ENCODE data around the gene BRICD5. TPM values are rescaled to one million over a fixed set of nuclear protein-coding genes. Genes with fewer than 3 reads are reported as not detected.

Gene BRICD5
- total RNA-seq, 3 donors from 2014 or later: 8.4 to 12.3 (median 12.1) TPM

DNA sequence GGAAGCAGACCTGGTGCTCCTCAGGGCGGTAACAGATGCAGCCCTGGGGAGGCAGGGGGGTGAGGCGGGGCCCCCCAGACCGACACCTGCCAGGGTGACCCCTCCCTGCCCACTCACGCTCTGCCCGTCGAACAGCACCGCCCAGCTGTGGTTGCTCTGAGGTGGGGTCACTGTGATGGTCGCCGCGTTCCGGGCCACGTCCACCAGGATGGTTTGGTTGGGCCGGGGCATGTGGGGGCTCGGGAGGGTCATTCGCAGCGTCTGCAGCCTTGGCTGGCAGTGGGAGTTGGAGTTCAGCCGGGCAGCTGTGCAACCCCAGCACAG, 692 bp downstream of the BRICD5 start:
- DNase-seq: no peak
- no peaks in the 10 kb centered on the region for H3K36me3 ChIP-seq (ENCODE audit: low read depth)
- no peak overlapping the region for H3K4me3 ChIP-seq
- ATAC-seq: no peak
- H3K4me1 ChIP-seq (ENCODE audit: low read depth): peaks cover 29% of the 10 kb centered on the region
- intact Hi-C loops (cut with DNase I, micrococcal nuclease): no loop called here
- TF ChIP-seq, protein P1, sequence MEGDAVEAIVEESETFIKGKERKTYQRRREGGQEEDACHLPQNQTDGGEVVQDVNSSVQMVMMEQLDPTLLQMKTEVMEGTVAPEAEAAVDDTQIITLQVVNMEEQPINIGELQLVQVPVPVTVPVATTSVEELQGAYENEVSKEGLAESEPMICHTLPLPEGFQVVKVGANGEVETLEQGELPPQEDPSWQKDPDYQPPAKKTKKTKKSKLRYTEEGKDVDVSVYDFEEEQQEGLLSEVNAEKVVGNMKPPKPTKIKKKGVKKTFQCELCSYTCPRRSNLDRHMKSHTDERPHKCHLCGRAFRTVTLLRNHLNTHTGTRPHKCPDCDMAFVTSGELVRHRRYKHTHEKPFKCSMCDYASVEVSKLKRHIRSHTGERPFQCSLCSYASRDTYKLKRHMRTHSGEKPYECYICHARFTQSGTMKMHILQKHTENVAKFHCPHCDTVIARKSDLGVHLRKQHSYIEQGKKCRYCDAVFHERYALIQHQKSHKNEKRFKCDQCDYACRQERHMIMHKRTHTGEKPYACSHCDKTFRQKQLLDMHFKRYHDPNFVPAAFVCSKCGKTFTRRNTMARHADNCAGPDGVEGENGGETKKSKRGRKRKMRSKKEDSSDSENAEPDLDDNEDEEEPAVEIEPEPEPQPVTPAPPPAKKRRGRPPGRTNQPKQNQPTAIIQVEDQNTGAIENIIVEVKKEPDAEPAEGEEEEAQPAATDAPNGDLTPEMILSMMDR (IDR thresholded peaks at IDR 0.05): no peak
- H3K9me3 ChIP-seq: no peaks in the 10 kb centered on the region

DNA sequence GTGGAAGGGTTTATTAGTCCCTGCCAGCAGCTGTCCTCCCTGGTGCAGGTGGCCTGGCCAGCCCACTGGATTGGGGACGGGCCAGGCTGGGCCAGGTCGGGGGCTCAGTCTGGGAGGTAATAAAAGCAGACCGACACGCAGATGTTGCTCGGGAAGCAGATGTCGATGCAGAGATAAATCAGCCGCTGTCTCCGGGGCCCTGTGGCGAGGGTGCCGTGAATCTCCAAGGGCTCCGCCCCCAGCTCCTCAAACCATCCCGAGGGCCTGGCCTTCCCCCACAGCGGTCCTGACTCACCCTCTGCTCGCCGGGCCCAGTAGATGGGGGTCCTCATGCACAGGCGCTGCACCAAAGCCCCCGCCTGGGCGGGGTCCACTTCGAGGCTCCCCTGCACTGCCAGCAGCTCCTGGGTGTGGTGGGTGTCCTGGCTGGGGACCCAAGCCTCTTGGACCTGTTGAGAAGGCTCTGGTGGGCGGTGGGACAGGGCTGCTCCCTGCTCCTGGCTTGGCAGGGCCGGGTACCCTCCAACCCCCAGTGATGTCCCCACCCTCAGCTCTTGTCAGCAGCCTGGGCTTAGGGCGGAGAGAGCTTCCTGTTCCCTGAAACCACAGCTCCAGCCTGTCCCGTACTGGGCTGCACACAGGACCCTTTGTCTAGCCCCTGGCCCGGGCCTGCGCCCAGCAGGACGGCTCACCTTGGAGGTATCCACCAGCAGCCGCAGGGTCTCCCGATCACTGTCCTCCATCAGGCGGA, 1.2 kb downstream of the BRICD5 start:
- DNase-seq (no peak), ATAC-seq (no peak)
- Histone ChIP-seq H3K4me1 (ENCODE audit: low read depth) (peaks cover 31% of the 10 kb centered on the region), H3K36me3 (ENCODE audit: low read depth) (no peaks in the 10 kb centered on the region), H3K9me3 (no peaks in the 10 kb centered on the region), H3K4me3 (no peak overlapping the region)
- intact Hi-C loops (cut with DNase I, micrococcal nuclease): no loop called here
- TF ChIP-seq, protein P1 (IDR thresholded peaks at IDR 0.05): no peak

DNA sequence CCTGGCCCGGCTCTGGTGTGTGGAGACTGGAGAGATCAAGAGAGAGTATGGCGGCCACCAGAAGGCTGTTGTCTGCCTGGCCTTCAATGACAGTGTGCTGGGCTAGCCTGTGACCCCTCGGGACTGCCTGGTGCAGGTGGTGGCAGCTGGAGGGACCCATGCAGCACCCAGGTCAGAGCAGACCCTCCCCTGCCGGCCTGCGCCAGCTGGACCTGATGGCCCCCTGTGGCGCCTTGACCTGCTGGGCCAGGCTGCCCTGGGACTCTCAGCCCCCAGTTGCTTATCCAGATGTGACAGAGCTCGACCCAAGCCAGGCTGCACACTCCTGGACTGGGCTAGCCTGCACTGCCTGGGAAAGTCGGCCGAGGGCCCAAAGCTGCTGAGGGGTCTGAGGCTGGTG, 1.9 kb downstream of the BRICD5 start:
- Histone ChIP-seq H3K36me3 (ENCODE audit: low read depth) (no peaks in the 10 kb centered on the region), H3K9me3 (no peaks in the 10 kb centered on the region), H3K4me1 (ENCODE audit: low read depth) (peaks cover 29% of the 10 kb centered on the region), H3K4me3 (no peak overlapping the region)
- intact Hi-C loops (cut with DNase I, micrococcal nuclease): no loop called here
- TF ChIP-seq, protein P1 (IDR thresholded peaks at IDR 0.05): no peak
- DNase-seq (no peak), ATAC-seq (no peak)

DNA sequence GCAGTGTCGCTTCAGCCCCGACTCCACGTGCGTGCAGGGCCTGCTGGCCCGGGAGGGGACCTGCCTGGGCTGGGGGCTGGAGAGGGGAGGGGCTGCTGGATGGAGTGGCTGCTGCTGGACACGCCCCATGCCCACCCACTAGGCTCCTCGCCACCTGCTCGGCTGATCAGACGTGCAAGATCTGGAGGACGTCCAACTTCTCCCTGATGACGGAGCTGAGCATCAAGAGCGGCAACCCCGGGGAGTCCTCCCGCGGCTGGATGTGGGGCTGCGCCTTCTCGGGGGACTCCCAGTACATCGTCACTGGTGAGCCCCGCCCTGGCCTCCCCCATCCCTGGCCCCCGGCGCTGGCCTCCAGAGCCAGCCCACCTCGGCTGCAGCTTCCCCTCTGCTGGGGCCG, 2.4 kb downstream of the BRICD5 start:
- DNase-seq (no peak), ATAC-seq (no peak)
- no peaks in the 10 kb centered on the region for H3K9me3 ChIP-seq
- peaks cover 25% of the 10 kb centered on the region for H3K4me1 ChIP-seq (ENCODE audit: low read depth)
- intact Hi-C loops (cut with DNase I, micrococcal nuclease): no loop called here
- no peaks in the 10 kb centered on the region for H3K36me3 ChIP-seq (ENCODE audit: low read depth)
- TF ChIP-seq, protein P1 (IDR thresholded peaks at IDR 0.05): no peak
- H3K4me3 ChIP-seq: no peak overlapping the region

DNA sequence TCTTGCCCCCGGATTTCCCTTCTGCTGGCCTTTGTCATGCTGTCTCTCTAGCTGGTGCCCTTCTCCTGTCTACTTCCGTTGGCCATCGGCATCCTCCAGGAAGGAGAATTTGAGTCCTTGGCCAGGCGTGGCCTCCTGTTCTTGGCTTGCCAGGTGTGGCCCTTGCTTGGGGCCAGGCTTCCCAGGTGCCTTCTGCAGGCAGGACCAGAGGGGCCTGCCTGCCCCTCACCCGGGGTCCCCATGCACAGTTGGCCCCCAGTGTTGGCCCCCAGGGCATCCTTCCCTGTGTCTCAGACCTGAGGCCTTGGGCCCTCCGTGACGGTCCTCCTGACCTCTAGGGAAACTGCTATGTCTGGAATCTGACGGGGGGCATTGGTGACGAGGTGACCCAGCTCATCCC, 2.8 kb downstream of the BRICD5 start:
- Histone ChIP-seq H3K36me3 (ENCODE audit: low read depth) (no peaks in the 10 kb centered on the region), H3K9me3 (no peaks in the 10 kb centered on the region), H3K4me1 (ENCODE audit: low read depth) (peaks cover 21% of the 10 kb centered on the region), H3K4me3 (no peak overlapping the region)
- TF ChIP-seq, protein P1 (IDR thresholded peaks at IDR 0.05): no peak
- DNase-seq (no peak), ATAC-seq (no peak)
- intact Hi-C loops (cut with DNase I, micrococcal nuclease): no loop called here

All from mucosa of descending colon (tissue), 3 donors.